Stimulated activated naive CD8-positive, alpha-beta T cell treated with anti-CD3 and anti-CD28 coated beads, Interleukin-15, amount 100 ng/mL, for 72 hours (primary cell): ENCODE measurements around the gene TBC1D5.
"Not testable (repeated sequence)": the region's sequence is repeated elsewhere in the genome, so short reads cannot be mapped to it uniquely, and the experiment has no call there.

Experiments used
- ATAC-seq: fragments of 150-1000 bp; cut with Tn5 transposase; 2 replicates; pipeline ENCODE4 v1.10.0; 2021; ENCODE audit warnings: mild to moderate bottlenecking, moderate library complexity
- DNase-seq, 2 donors: peaks; one replicate each; pipeline ENCODE4 v3.0.0; 2021 to 2022
- H3K27ac Mint-ChIP-seq, 2 donors: one replicate each; pipeline ENCODE4 v1.8.0; 2022; ENCODE audit warnings: mild to moderate bottlenecking in 2 of 2, mixed read lengths in 2 of 2, moderate library complexity in 2 of 2
- H3K27me3 Mint-ChIP-seq: one replicate; pipeline ENCODE4 v1.8.0; 2022; ENCODE audit warnings: mixed read lengths
- H3K4me1 Mint-ChIP-seq: one replicate; pipeline ENCODE4 v1.8.0; 2022; ENCODE audit warnings: mild to moderate bottlenecking, mixed read lengths
- H3K4me3 Mint-ChIP-seq, 2 donors: one replicate each; pipeline ENCODE4 v1.8.0; 2022; ENCODE audit warnings: mild to moderate bottlenecking in 2 of 2, mixed read lengths in 2 of 2, moderate library complexity in 1 of 2
- H3K9me3 Mint-ChIP-seq, 2 donors: one replicate each; pipeline ENCODE4 v1.8.0; 2022; ENCODE audit warnings: mixed read lengths in 2 of 2

Gene TBC1D5

DNA sequence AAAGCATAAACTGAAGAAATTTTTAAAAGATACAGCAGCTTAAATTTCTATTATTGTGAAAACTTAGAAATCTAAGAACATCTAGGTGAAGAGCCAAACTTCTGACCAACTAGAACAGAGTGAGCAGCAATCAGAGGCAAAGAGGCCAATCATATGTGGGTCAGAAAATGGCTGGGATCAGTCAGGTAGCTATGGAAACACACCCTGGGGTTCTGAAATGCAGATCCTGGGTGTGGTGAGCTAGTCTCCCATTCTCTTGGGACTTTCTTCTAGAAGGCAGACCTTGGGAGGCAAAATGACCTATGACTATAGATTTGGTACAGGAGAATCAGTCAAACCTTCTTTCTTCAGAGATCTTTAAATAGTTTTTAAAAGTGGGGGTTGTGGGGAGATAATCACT lies 385.8 kb downstream of the TBC1D5 start:
- Mint-ChIP-seq H3K4me3 (no peak overlapping the region), H3K4me1 (no peaks in the 10 kb centered on the region), H3K27ac (no peak overlapping the region), H3K27me3 (no peaks in the 10 kb centered on the region), H3K9me3 (no peaks in the 10 kb centered on the region)
- ATAC-seq (no peak), DNase-seq (no peak)

DNA sequence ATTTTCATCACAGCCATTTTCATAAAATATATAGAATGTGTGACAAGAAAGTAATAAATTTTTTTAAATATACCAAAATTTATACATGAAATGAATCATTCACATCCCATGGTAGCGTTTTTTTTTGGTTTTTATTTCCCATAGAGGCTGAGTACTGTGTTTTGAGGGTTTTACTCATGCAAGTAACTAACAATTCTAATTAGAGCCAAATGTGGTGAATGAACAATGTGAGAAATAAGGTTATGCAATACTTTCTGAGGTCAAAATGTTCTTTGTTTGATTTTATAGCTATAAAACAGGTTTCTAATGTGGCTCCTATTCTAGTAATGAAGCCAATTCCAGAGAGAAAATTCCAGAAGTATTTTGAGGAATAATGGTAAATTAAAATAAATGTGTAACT lies 386.8 kb downstream of the TBC1D5 start:
- Mint-ChIP-seq H3K27me3 (no peaks in the 10 kb centered on the region), H3K27ac (no peak overlapping the region), H3K4me3 (no peak overlapping the region), H3K4me1 (no peaks in the 10 kb centered on the region), H3K9me3 (no peaks in the 10 kb centered on the region)
- no peak for ATAC-seq
- no peak for DNase-seq

DNA sequence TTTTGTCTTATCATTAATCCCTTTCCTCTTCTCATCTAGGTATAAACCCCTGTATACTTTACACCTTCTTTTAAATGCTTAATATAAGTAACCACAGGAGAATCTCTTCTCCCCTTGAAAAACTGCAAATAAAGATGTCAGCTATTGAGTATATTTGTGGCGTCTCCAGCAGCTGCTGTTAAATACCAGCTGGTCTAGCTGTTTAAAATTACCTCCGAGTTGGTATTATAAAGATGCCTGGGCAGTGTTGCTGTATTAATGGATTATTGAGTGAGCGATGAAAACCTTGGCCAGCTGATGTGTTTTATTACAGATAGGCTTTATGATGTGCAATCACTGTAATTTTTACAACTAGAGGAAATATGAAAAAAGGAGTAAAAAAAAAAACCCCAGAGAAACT lies 388.1 kb downstream of the TBC1D5 start:
- Mint-ChIP-seq H3K9me3 (no peaks in the 10 kb centered on the region), H3K4me3 (no peak overlapping the region), H3K27me3 (no peaks in the 10 kb centered on the region), H3K27ac (no peak overlapping the region), H3K4me1 (no peaks in the 10 kb centered on the region)
- ATAC-seq (no peak), DNase-seq (no peak)

DNA sequence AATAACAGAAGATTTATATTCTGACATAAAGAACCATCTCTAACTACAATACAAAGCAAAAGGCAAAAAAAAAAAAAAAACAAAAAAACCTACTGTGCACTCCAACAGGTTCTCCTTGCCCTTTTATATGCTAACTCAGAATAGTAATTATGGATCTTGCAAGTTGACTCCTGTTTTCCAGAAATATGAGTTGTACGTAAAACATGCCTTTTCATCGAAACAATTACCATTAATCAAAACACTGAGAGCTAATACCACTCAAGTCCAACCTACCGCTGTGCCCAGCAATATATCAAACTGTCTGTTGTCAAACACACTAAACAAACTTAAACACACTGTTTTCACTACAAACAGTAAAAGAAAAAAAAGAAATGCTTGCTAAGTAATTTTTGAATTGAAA lies 389.8 kb downstream of the TBC1D5 start:
- Mint-ChIP-seq H3K27me3 (no peaks in the 10 kb centered on the region), H3K27ac (no peak overlapping the region), H3K4me3 (no peak overlapping the region), H3K9me3 (no peaks in the 10 kb centered on the region), H3K4me1 (peaks cover 8% of the 10 kb centered on the region)
- ATAC-seq: no peak
- no peak for DNase-seq

DNA sequence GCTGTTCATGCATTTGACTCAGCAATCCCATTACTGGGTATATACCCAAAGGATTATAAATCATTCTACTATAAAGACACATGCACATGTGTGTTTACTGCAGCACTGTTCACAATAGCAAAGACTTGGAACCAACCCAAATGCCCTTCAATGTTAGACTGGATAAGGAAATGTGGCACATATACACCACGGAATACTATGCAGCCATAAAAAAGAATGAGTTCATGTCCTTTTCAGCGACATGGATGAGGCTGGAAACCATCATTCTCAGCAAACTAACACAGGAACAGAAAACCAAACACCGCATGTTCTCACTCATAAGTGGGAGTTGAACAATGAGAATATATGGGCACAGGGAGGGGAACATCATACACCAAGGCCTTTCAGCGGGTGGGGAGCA lies 391.2 kb downstream of the TBC1D5 start:
- not testable (repeated sequence) for H3K4me1 Mint-ChIP-seq, H3K9me3 Mint-ChIP-seq, H3K27me3 Mint-ChIP-seq

DNA sequence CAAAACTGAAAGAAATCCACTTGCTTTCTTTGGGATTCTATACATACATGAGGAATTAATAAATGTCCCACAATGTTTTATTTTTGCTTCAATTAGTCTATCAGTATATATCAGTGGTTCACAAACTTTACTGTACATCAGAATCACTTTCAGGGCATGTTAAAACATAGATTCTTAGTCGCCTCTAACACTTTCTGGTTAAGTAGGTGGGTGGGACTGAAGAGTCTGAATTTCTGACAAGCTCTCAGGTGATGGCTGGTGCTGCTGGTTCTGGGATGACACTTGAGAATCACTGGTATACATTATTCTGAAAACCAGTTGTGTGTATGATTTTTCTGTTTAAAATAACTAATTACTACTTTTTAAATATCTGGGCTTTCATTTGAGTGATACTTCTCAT lies 393.3 kb downstream of the TBC1D5 start:
- Mint-ChIP-seq H3K27ac (no peak overlapping the region), H3K9me3 (no peaks in the 10 kb centered on the region), H3K27me3 (no peaks in the 10 kb centered on the region), H3K4me3 (no peak overlapping the region), H3K4me1 (peaks cover 8% of the 10 kb centered on the region)
- ATAC-seq (no peak), DNase-seq (no peak)

More for the DNA sequence above, 391.2 kb downstream of the TBC1D5 start:
- not testable (repeated sequence) for ATAC-seq, DNase-seq, H3K4me3 Mint-ChIP-seq, H3K27ac Mint-ChIP-seq

DNA sequence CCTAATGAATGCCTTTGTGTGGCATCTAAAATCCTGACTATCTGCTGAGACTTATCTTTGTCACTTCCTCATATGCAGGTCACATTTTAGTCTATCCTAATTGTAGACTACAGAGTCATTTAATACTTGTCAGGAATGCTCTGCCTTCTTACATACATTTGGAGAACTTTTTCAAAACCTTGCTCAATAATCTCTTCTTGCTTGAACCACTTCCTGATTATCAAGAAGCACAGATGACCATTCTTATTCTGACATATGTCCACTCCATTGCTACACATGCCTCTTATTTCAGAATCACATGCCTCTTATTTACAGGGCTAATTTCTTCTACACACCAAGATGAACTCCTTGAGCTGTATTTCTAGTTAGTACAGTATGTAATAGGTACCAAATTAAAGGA lies 400.3 kb downstream of the TBC1D5 start:
- Mint-ChIP-seq H3K27me3 (no peaks in the 10 kb centered on the region), H3K4me3 (no peak overlapping the region), H3K4me1 (no peaks in the 10 kb centered on the region), H3K27ac (no peak overlapping the region), H3K9me3 (no peaks in the 10 kb centered on the region)
- ATAC-seq: no peak
- no peak for DNase-seq

DNA sequence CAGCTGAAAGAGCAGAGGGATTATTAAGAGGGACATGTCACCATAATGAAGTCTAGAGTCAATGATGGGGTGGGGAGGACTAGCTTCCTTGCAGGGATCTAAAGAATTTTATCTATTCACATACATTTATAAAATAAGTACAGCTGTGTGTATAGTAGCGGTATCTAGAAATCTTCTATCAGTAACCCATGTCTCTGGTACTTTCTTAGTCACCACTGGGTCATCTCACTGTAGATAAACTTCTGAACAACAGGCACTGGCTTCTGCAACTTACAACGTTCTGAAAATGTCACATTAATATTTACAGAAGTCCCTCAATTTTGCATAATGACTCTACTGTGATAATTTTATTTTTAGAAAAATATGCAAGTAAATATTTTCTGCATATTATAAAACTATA lies 401.7 kb downstream of the TBC1D5 start:
- Mint-ChIP-seq H3K27ac (no peak overlapping the region), H3K4me1 (no peaks in the 10 kb centered on the region), H3K9me3 (no peaks in the 10 kb centered on the region), H3K27me3 (no peaks in the 10 kb centered on the region), H3K4me3 (no peak overlapping the region)
- DNase-seq: no peak
- no peak for ATAC-seq

DNA sequence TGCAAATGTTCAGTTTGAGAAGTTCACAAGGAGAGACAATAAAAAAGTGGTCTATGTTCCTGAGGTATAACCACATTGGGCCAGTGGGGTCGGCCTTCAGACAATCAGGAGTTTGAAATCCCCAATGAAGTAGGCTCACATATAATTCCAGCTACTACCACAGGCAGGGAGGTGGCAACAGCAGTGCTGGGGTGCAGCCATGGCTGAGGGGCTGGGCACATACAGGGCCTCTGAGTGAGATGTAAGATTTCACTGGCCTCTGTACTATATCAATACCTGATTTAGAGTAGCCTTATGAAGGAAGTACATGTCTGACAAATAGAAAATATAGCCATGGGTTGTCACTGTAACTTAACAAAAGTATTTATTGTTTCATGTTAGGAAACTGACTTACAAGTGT lies 402.2 kb downstream of the TBC1D5 start:
- Mint-ChIP-seq H3K27me3 (no peaks in the 10 kb centered on the region), H3K9me3 (no peaks in the 10 kb centered on the region), H3K4me1 (no peaks in the 10 kb centered on the region), H3K27ac (no peak overlapping the region), H3K4me3 (no peak overlapping the region)
- DNase-seq (no peak), ATAC-seq (no peak)

DNA sequence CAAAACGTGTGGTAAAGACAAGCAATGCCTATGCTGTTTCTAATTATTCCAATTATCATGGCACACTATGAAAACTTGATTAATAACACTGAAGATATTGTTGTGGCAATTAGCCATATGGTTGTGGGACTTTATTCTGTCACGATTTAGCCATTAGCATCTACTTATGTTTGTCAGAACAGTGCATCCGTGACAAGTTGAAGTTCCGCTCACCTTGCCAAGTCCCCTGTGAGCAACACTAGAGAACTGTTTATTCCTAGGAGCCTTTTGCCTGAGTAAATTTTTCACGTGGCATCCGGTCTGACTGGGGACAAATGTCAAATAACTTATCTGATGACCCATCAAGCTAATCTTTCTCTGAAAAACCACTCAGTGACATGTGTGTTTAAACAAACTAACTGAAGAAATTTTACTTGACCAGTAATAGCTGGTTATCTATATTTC lies 403.3 kb downstream of the TBC1D5 start:
- H3K27ac Mint-ChIP-seq: no peak overlapping the region
- no peak overlapping the region for H3K4me3 Mint-ChIP-seq
- no peak for ATAC-seq
- H3K4me1 Mint-ChIP-seq: no peaks in the 10 kb centered on the region
- H3K9me3 Mint-ChIP-seq: no peaks in the 10 kb centered on the region
- H3K27me3 Mint-ChIP-seq: no peaks in the 10 kb centered on the region
- no peak for DNase-seq

DNA sequence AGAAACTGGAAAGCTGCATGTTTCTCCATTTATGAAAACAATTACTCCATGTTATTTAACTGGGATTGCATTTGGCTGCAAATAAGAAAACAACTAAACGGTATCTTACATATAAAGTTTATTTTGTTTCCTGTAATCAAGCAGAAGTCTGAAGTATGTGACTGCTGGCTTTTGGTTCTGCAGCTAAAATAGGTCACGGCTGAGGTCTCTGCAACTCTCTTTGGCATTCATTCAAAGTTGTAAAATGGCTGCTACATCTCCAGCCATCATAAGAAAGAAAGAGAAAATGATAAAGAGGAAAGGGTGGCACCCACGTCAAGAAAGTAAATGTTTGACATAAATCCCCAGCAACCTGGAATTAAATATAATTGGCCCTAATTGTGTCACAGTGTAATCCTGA lies 406.1 kb downstream of the TBC1D5 start:
- H3K27ac Mint-ChIP-seq: no peak overlapping the region

DNA sequence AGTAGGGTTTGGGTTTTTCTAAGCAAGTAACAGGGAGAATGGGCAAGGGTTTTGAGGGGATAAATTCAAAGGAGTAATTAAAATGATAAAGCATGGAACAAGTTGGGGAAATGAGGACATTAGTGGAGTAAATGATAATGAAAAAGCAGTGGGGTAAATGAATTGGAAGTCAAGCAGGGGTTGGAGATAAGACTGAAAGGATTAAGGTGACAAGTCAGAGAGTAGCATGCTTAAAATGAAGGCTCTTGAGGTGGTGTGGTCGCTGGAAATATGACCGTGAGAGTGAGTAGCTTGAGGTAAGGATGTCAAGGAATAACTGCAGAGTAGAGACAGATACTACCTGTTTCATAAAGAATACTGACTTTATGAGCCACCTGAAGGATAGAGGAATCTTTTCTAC lies 408.5 kb downstream of the TBC1D5 start:
- DNase-seq (no peak), ATAC-seq (no peak)
- Mint-ChIP-seq H3K4me1 (no peaks in the 10 kb centered on the region), H3K27me3 (no peaks in the 10 kb centered on the region), H3K9me3 (no peaks in the 10 kb centered on the region), H3K27ac (no peak overlapping the region), H3K4me3 (no peak overlapping the region)

More for the DNA sequence above, 406.1 kb downstream of the TBC1D5 start:
- H3K27me3 Mint-ChIP-seq: no peaks in the 10 kb centered on the region
- DNase-seq (no peak), ATAC-seq (no peak)
- no peaks in the 10 kb centered on the region for H3K9me3 Mint-ChIP-seq
- no peaks in the 10 kb centered on the region for H3K4me1 Mint-ChIP-seq
- no peak overlapping the region for H3K4me3 Mint-ChIP-seq

DNA sequence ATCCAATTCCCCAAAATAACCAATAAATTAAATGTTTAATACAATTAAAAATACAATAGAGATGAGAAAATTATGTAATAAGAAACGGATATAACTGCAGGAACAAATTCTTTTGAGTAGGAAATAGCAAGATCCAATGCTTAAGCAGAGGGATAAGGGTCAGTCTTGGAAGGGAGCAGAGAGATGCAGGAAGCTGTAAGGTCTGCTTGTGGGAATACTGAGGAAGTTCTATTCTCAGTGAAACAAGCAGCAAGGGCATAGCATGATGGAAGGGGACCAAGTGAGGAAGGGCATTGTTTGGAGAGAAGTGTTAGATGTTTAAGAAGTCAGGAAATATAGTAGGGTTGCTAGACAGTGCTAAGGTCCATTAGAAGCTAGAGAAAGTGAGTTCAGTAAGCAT lies 409.0 kb downstream of the TBC1D5 start:
- no peak overlapping the region for H3K27ac Mint-ChIP-seq
- H3K4me1 Mint-ChIP-seq: no peaks in the 10 kb centered on the region
- H3K27me3 Mint-ChIP-seq: no peaks in the 10 kb centered on the region
- no peaks in the 10 kb centered on the region for H3K9me3 Mint-ChIP-seq
- ATAC-seq (no peak), DNase-seq (no peak)
- no peak overlapping the region for H3K4me3 Mint-ChIP-seq

DNA sequence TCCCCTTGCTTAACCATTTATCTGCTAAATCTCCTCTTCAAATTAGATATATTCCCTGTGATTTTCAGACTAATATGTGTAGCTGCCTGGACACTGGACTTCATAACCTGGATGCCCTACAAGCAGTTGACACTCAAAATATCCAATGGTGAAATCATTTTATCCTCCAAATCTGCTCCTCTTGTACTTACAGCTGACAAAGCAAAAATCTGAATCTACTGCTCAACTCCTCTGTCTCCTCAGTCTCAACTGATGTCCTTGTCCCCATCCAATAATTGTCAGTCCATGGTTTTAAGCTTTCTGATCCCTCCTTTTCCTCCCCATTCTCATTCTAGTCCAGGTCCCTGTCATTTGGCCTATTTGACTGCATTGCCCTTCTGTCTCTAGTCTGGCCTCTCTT lies 411.8 kb downstream of the TBC1D5 start:
- Mint-ChIP-seq H3K27me3 (no peaks in the 10 kb centered on the region), H3K4me3 (no peak overlapping the region)
- DNase-seq: no peak

DNA sequence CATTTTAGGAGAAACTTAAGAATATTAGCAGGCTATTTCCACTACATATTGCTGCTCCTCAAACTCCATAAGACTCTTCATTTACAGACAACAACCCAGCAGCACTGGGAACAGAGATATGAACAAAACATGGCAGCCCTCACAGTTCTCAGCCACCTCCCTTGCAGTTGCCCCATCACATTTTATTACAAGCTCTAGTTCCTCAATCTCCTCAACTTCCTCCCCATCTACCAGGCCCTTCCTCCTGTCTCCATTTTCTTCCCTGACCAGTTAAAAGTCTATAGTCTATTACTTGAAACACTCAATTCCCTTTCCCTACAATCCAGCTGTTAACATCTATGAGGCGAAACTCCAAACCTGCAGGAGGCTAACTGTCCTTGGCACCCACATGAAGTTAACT lies 412.5 kb downstream of the TBC1D5 start:
- no peaks in the 10 kb centered on the region for H3K4me1 Mint-ChIP-seq
- ATAC-seq: no peak

More for the DNA sequence above, 411.8 kb downstream of the TBC1D5 start:
- no peaks in the 10 kb centered on the region for H3K9me3 Mint-ChIP-seq
- H3K27ac Mint-ChIP-seq: no peak overlapping the region
- ATAC-seq: no peak
- H3K4me1 Mint-ChIP-seq: no peaks in the 10 kb centered on the region

DNA sequence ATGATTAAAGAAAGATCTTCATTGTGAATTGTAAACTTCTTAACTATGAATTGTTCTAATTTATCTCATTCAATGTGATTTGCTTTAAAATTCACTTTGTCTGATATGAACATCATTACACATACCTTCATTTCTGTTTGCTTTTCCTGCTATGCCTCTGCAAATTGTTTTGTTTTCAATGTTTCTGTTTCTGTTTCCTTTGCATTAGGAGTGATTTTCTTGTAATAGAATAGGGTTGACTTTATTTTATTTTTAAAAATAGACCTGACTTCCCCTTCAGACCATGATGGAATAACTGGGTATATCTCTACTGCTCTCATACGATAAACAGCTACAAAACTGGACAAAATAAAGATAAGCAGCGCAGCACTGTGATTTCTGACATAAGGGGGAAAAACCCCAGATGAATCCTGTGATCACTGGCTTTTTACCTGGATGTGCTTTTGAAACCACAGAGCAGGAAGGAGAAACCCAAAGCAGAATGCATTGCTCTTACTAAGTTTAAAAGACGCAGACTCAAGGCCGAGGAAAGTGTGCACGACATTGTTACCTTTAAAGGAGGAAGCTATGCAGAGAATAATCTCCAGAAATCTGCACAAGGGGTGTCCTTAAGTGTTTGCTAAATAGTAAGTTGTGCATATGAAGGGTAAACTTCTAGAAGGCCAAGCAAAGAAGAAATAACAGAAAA lies 420.2 kb downstream of the TBC1D5 start:
- Mint-ChIP-seq H3K27ac (peak overlapping the region in 1 of 2 donors; percentile 55), H3K27me3 (no peaks in the 10 kb centered on the region), H3K9me3 (no peaks in the 10 kb centered on the region), H3K4me3 (peak overlapping the region; percentile 45 to 66), H3K4me1 (peaks cover 19% of the 10 kb centered on the region)
- ATAC-seq (peak; percentile 53), DNase-seq (no peak)

More for the DNA sequence above, 412.5 kb downstream of the TBC1D5 start:
- H3K9me3 Mint-ChIP-seq: no peaks in the 10 kb centered on the region
- no peak overlapping the region for H3K4me3 Mint-ChIP-seq
- no peaks in the 10 kb centered on the region for H3K27me3 Mint-ChIP-seq
- no peak for DNase-seq
- no peak overlapping the region for H3K27ac Mint-ChIP-seq

DNA sequence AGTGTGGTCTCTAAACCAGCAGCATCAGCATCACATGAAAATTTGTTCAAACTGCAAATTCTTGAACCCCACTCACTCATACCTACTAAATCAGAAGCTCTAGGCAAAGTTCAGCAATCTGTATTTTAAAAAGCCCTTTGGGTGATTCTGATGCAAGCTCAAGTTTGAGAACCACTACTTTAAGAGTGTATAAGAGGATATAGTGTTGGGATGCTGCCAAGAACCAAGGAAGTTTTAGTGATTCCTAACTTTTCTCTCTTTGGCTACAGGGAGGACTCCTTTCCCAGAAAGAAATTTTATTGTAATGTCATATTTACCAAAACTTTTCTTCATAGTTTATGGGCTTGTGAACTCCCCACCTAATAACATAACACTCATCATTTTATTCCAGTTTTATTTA lies 422.2 kb downstream of the TBC1D5 start:
- Mint-ChIP-seq H3K9me3 (no peaks in the 10 kb centered on the region), H3K4me3 (no peak overlapping the region), H3K27ac (no peak overlapping the region), H3K27me3 (no peaks in the 10 kb centered on the region), H3K4me1 (peaks cover 19% of the 10 kb centered on the region)
- DNase-seq: no peak
- ATAC-seq: no peak
